ENCODE results near the gene ZDHHC1.

Gene ZDHHC1

DNA sequence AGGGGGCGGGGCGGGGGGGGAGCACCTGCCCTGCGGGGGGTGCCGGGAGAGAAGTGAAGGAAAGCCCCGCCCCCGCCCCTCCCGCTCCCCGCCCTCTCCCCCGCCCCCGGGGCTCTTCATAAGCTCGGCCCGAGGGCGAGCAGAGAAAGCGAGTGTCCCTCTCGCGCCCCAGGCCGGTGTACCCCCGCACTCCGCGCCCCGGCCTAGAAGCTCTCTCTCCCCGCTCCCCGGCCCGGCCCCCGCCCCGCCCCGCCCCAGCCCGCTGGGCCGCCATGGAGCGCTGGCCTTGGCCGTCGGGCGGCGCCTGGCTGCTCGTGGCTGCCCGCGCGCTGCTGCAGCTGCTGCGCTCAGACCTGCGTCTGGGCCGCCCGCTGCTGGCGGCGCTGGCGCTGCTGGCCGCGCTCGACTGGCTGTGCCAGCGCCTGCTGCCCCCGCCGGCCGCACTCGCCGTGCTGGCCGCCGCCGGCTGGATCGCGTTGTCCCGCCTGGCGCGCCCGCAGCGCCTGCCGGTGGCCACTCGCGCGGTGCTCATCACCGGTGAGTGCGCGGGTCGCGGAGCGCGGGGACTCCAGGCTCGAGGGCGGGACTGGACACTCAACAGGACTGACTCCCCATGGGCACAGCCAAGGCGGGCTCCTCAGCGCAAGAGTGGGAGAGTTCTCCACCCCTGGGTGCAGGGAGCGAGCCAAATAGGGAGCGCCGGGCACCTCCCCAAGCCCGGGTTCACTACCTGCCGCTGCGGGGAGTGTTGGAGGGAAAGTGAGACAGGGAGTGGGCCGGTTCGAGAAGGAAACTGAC, 14.9 kb upstream of the ZDHHC1 start, which contains the start of gene HSD11B2:
HSD11B2 (plus strand) TSS at position 145 of the 798 bp plus-strand sequence; CDS start at position 273, 128 bp downstream.
- Histone ChIP-seq H3K4me3 (ENCODE audit: low read depth, low read length) (peak within 1 kb of the TSS; percentile 48), H3K79me2 (no peaks in the 10 kb centered on the region), H3K27ac (peak within 1 kb of the TSS; percentile 61), H3K4me1 (peaks cover 13% of the 10 kb centered on the region), H3K9ac (no peak within 1 kb of the TSS), H2AFZ (peak within 1 kb of the TSS; percentile 85), H3K9me3 (ENCODE audit: control insufficient read depth, low read length) (no peaks in the 10 kb centered on the region), H3K4me2 (ENCODE audit: low read length) (peak within 1 kb of the TSS; percentile 84), H3K36me3 (ENCODE audit: control insufficient read depth, insufficient read depth, low read length) (no peaks in the 10 kb centered on the region), H3K27me3 (ENCODE audit: control insufficient read depth, insufficient read depth, low read length) (no peaks in the 10 kb centered on the region)
- peak; percentile 20 for TF ChIP-seq CTCF (IDR thresholded peaks at IDR 0.05)

DNA sequence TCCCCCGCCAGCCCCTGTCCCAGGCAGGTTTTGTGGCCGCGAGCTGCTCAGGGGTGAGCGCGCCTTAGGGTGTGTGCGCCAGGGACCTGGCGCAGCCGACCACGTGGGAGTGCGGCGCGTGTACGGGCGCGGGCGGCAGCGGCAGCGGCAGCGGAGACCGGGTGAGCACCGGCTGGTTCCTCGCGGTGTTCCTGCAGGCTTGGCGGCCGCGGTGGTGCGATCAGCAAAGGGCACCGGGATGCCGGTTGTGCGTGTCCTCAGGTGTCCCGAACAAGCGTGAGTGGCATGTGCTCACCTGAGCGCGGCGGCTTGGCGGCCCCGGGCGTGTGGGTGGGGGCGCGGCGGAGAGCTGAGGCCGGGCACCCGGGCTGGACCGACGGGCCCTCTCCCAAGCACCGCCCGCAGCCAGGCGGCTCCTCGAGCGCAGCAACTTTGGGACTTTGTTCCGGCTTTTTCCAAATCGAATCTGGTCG, 14.3 kb upstream of the ZDHHC1 start:
- H3K79me2 ChIP-seq, result no peaks in the 10 kb centered on the region
- H3K9ac ChIP-seq, result no peak overlapping the region
- H3K27ac ChIP-seq, result peak overlapping the region; percentile 32
- H3K36me3 ChIP-seq (ENCODE audit: control insufficient read depth, insufficient read depth, low read length), result no peaks in the 10 kb centered on the region
- no peaks in the 10 kb centered on the region for H3K27me3 ChIP-seq (ENCODE audit: control insufficient read depth, insufficient read depth, low read length)
- H3K4me3 ChIP-seq (ENCODE audit: low read depth, low read length), result peak overlapping the region; percentile 48
- H3K9me3 ChIP-seq (ENCODE audit: control insufficient read depth, low read length), result no peaks in the 10 kb centered on the region
- H2AFZ ChIP-seq, result peak overlapping the region; percentile 85
- no peak for TF ChIP-seq CTCF (IDR thresholded peaks at IDR 0.05)
- peak overlapping the region; percentile 84 for H3K4me2 ChIP-seq (ENCODE audit: low read length)
- peaks cover 13% of the 10 kb centered on the region for H3K4me1 ChIP-seq

- H3K79me2 ChIP-seq, result no peaks in the 10 kb centered on the region
- no peaks in the 10 kb centered on the region for H3K9me3 ChIP-seq (ENCODE audit: control insufficient read depth, low read length)
- peak overlapping the region; percentile 85 for H2AFZ ChIP-seq
- H3K27me3 ChIP-seq (ENCODE audit: control insufficient read depth, insufficient read depth, low read length), result no peaks in the 10 kb centered on the region
- H3K4me3 ChIP-seq (ENCODE audit: low read depth, low read length), result peak overlapping the region; percentile 48
- H3K27ac ChIP-seq, result peak overlapping the region; percentile 32
- H3K4me1 ChIP-seq, result peaks cover 13% of the 10 kb centered on the region
- H3K36me3 ChIP-seq (ENCODE audit: control insufficient read depth, insufficient read depth, low read length), result no peaks in the 10 kb centered on the region
- no peak for TF ChIP-seq CTCF (IDR thresholded peaks at IDR 0.05)
- H3K4me2 ChIP-seq (ENCODE audit: low read length), result peak overlapping the region; percentile 84
- no peak overlapping the region for H3K9ac ChIP-seq
Measured at GRCh38 chr16:67429799-67430503, 13.7 kb upstream of the ZDHHC1 start.

GRCh38 chr16:67429053-67429798, 12.9 kb upstream of the ZDHHC1 start:
- no peak for TF ChIP-seq CTCF (IDR thresholded peaks at IDR 0.05)
- no peaks in the 10 kb centered on the region for H3K27me3 ChIP-seq (ENCODE audit: control insufficient read depth, insufficient read depth, low read length)
- H3K4me2 ChIP-seq (ENCODE audit: low read length), result peak overlapping the region; percentile 24
- H3K4me3 ChIP-seq (ENCODE audit: low read depth, low read length), result no peak overlapping the region
- H3K36me3 ChIP-seq (ENCODE audit: control insufficient read depth, insufficient read depth, low read length), result no peaks in the 10 kb centered on the region
- peaks cover 17% of the 10 kb centered on the region for H3K4me1 ChIP-seq
- H3K9ac ChIP-seq, result no peak overlapping the region
- H3K27ac ChIP-seq, result no peak overlapping the region
- no peaks in the 10 kb centered on the region for H3K9me3 ChIP-seq (ENCODE audit: control insufficient read depth, low read length)
- H2AFZ ChIP-seq, result no peak overlapping the region
- H3K79me2 ChIP-seq, result no peaks in the 10 kb centered on the region

Data from parathyroid adenoma (tissue), 2 donors.